SK-N-SH (cell line): ENCODE data around the gene MYOCOS. TPM values are rescaled to one million over a fixed set of nuclear protein-coding genes. Genes with fewer than 3 reads are reported as not detected.

Source experiments
- CTCF ChIA-PET: fragments of 300-600, 350-600 bp; formaldehyde crosslinking; extraction: SDS; loops from one replicate; lab custom pipeline; 2021; lab: Yijun Ruan, JAX
- POLR2A ChIA-PET: fragments of 350-600 bp; sonication (Branson Sonifier 250); formaldehyde crosslinking; extraction: SDS; loops from one replicate; lab custom pipeline; 2020; ENCODE audit warnings: antibody characterized with exemption, inconsistent platforms; lab: Yijun Ruan, JAX
- DNase-seq: peaks from one replicate; pipeline ENCODE4 v3.0.0; 2012
- H2AFZ ChIP-seq: fragments of 200-600 bp; sonication (generic); 2 replicates; pipeline ENCODE4 v1.8.1; 2016; ENCODE audit warnings: antibody characterized with exemption, mild to moderate bottlenecking, low read depth
- H3F3A ChIP-seq: fragments of 200-600 bp; sonication (generic); replicated peaks from 2 replicates; pipeline ENCODE3; 2016; ENCODE audit warnings: antibody characterized with exemption, mild to moderate bottlenecking; ENCODE audit not compliant: insufficient read depth
- H3K27ac ChIP-seq, 2 experiments: fragments of 200-500 bp in 1 of 2; fragments of 200-600 bp in 1 of 2; sonication (Bioruptor generic) in 1 of 2; sonication (generic), shearing (Covaris generic) in 1 of 2; 2 replicates each; pipeline versions ENCODE4 v1.5.1 to v1.6.1; 2014 to 2016; ENCODE audit warnings: low read depth in 2 of 2, inconsistent platforms in 1 of 2, low read length in 1 of 2, mild to moderate bottlenecking in 1 of 2, mixed read lengths in 1 of 2
- H3K27me3 ChIP-seq: fragments of 200-600 bp; sonication (generic), shearing (Covaris generic); 2 replicates; pipeline ENCODE4 v1.6.1; 2016; ENCODE audit warnings: mixed run types; ENCODE audit not compliant: insufficient read depth
- H3K36me3 ChIP-seq, 2 experiments: fragments of 200-500 bp in 1 of 2; fragments of 200-600 bp in 1 of 2; sonication (Bioruptor generic) in 1 of 2; sonication (generic) in 1 of 2; replicated peaks in 1 of 2; 2 replicates each; pipeline versions ENCODE3 to v1.5.1; 2014 to 2016; ENCODE audit warnings: low read length in 1 of 2, mild to moderate bottlenecking in 1 of 2; ENCODE audit not compliant: insufficient read depth in 2 of 2, control insufficient read depth in 1 of 2
- H3K4me1 ChIP-seq, 2 experiments: fragments of 200-500 bp in 1 of 2; fragments of 200-600 bp in 1 of 2; sonication (Bioruptor generic) in 1 of 2; sonication (generic), shearing (Covaris generic) in 1 of 2; 2 replicates each; pipeline versions ENCODE4 v1.5.1 to v1.6.1; 2014 to 2016; ENCODE audit warnings: low read depth in 1 of 2, low read length in 1 of 2, mixed run types in 1 of 2; ENCODE audit not compliant: insufficient read depth in 2 of 2, control insufficient read depth in 1 of 2
- H3K4me2 ChIP-seq: fragments of 200-600 bp; sonication (generic), shearing (Covaris generic); 2 replicates; pipeline ENCODE4 v1.6.1; 2017; ENCODE audit warnings: mixed run types
- H3K4me3 ChIP-seq, 2 experiments: fragments of 200-500 bp in 1 of 2; fragments of 200-600 bp in 1 of 2; sonication (Bioruptor generic) in 1 of 2; sonication (generic), shearing (Covaris generic) in 1 of 2; 2 replicates each; pipeline versions ENCODE4 v1.5.1 to v1.8.1; 2014 to 2016; ENCODE audit warnings: low read depth in 2 of 2, inconsistent platforms in 1 of 2, low read length in 1 of 2, mild to moderate bottlenecking in 1 of 2, mixed read lengths in 1 of 2, moderate library complexity in 1 of 2
- H3K79me2 ChIP-seq: fragments of 200-600 bp; sonication (generic); 2 replicates; pipeline ENCODE4 v1.8.1; 2017; ENCODE audit warnings: mild to moderate bottlenecking; ENCODE audit not compliant: insufficient read depth
- H3K9ac ChIP-seq: fragments of 200-600 bp; sonication (generic); 2 replicates; pipeline ENCODE4 v1.6.1; 2017; ENCODE audit warnings: mixed run types
- H3K9me2 ChIP-seq: fragments of 200-600 bp; sonication (generic); 2 replicates; pipeline ENCODE4 v1.6.1; 2017; ENCODE audit warnings: mixed run types
- H3K9me3 ChIP-seq: fragments of 200-600 bp; sonication (generic); 2 replicates; pipeline ENCODE4 v1.6.1; 2017; ENCODE audit warnings: mixed run types, mild to moderate bottlenecking, moderate library complexity
- H4K20me1 ChIP-seq: fragments of 200-600 bp; sonication (generic); 2 replicates; pipeline ENCODE4 v1.6.1; 2017; ENCODE audit warnings: mild to moderate bottlenecking, mixed run types; ENCODE audit not compliant: insufficient read depth
- CHD2 ChIP-seq: fragments of 150-350 bp; IDR thresholded peaks from 2 replicates; pipeline ENCODE4 v1.6.1; 2018; ENCODE audit warnings: low read length; ENCODE audit not compliant: partially characterized antibody
- FOXM1 ChIP-seq: IDR thresholded peaks from 2 replicates; pipeline ENCODE4 v1.4.0; 2012; ENCODE audit warnings: low read depth, mild to moderate bottlenecking
- GABPA ChIP-seq: IDR thresholded peaks from 2 replicates; pipeline ENCODE4 v1.4.0; 2012; ENCODE audit warnings: low read depth, mild to moderate bottlenecking
- GATA2 ChIP-seq: sonication (generic); formaldehyde crosslinking; IDR thresholded peaks from 2 replicates; pipeline ENCODE4 v1.5.0; 2020; ENCODE audit warnings: mild to moderate bottlenecking, missing genetic modification reagents
- NRF1 ChIP-seq: IDR thresholded peaks from 2 replicates; pipeline ENCODE4 v1.6.1; 2012; ENCODE audit warnings: low read depth, mild to moderate bottlenecking, low read length
- RAD21 ChIP-seq: IDR thresholded peaks from 2 replicates; pipeline ENCODE4 v1.6.1; 2012; ENCODE audit warnings: mild to moderate bottlenecking, low read length
- REST ChIP-seq: IDR thresholded peaks from 2 replicates; pipeline ENCODE4 v1.6.1; 2012; ENCODE audit warnings: mild to moderate bottlenecking, low read depth, low read length, moderate library complexity
- SIN3A ChIP-seq: IDR thresholded peaks from 2 replicates; pipeline ENCODE4 v1.6.1; 2012; ENCODE audit warnings: low read depth, mild to moderate bottlenecking, low read length, moderate library complexity, borderline replicate concordance
- TAF1 ChIP-seq: IDR thresholded peaks from 2 replicates; pipeline ENCODE4 v1.6.1; 2012; ENCODE audit warnings: low read depth, mild to moderate bottlenecking, low read length, moderate library complexity, borderline replicate concordance
- TCF12 ChIP-seq: IDR thresholded peaks from 2 replicates; pipeline ENCODE4 v1.4.0; 2012
- TEAD4 ChIP-seq: IDR thresholded peaks from 2 replicates; pipeline ENCODE4 v1.4.0; 2012; ENCODE audit warnings: mild to moderate bottlenecking, borderline replicate concordance; ENCODE audit not compliant: insufficient read depth
- USF1 ChIP-seq: IDR thresholded peaks from 2 replicates; pipeline ENCODE4 v1.4.0; 2012; ENCODE audit warnings: low read depth, borderline replicate concordance
- USF2 ChIP-seq: fragments of 150-350 bp; IDR thresholded peaks from 2 replicates; pipeline ENCODE4 v1.6.1; 2017; ENCODE audit warnings: antibody characterized with exemption, low read length, low read depth, borderline replicate concordance
- ZBTB33 ChIP-seq: IDR thresholded peaks from 2 replicates; pipeline ENCODE4 v1.4.0; 2012; ENCODE audit warnings: low read depth, borderline replicate concordance
- WGBS: methylation state at CpG from one replicate; pipeline ENCODE4 v1.1.6; 2017; ENCODE audit warnings: low lambda C conversion rate; 5-methylcytosine and 5-hydroxymethylcytosine counted together
- polyA plus RNA-seq, 3 experiments: library from polyadenylated mRNA; depleted of rRNA; stranded (reverse); fragments of >200 nt; gene quantifications; 2 replicates each; pipeline ENCODE4 v1.2.3, GENCODE V29; 2012

The MYOCOS gene
- polyA plus RNA-seq, 1 of the 3 experiments (the other 2 are of a cell fraction) = not detected

GRCh38 chr1:171668372-171668771, 46.3 kb downstream of the MYOCOS start:
- H3K36me3 ChIP-seq = no peaks in the 10 kb centered on the region
- POLR2A ChIA-PET = no interaction called here
- no peak overlapping the region for H3K4me3 ChIP-seq
- H4K20me1 ChIP-seq = no peaks in the 10 kb centered on the region
- H3K9me2 ChIP-seq = no peaks in the 10 kb centered on the region
- H3K9me3 ChIP-seq = no peaks in the 10 kb centered on the region
- H3K4me1 ChIP-seq = no peaks in the 10 kb centered on the region
- no peaks in the 10 kb centered on the region for H3F3A ChIP-seq
- H3K4me2 ChIP-seq = no peak overlapping the region
- WGBS = 52% methylated on average over 5 of the region's 5 CpGs
- H2AFZ ChIP-seq = no peak overlapping the region
- no peak for TF ChIP-seq GATA2 (CRISPR knock-in tag)
- no peak for TF ChIP-seq GABPA
- no peak for TF ChIP-seq NRF1
- no peak for TF ChIP-seq RAD21
- TF ChIP-seq USF1 = no peak
- TF ChIP-seq SIN3A = no peak
- TF ChIP-seq USF2 = no peak
- TF ChIP-seq TEAD4 = no peak
- TF ChIP-seq FOXM1 = no peak
- no peak for TF ChIP-seq TCF12
- TF ChIP-seq TAF1 = no peak
- no peak for TF ChIP-seq ZBTB33
- TF ChIP-seq REST = no peak
- no peak for TF ChIP-seq CHD2
- TF ChIP-seq, all 33 proteins: peak for 0
- H3K27ac ChIP-seq = no peak overlapping the region
- DNase-seq = no peak
- CTCF ChIA-PET = interaction anchor here (1.5 to 1.8 kb wide), 3 partner anchors 12 to 23 kb away, joined by 4 to 6 read pairs (median 4); no protein-coding TSS in a partner anchor
- H3K79me2 ChIP-seq = no peaks in the 10 kb centered on the region
- no peak overlapping the region for H3K9ac ChIP-seq
- H3K27me3 ChIP-seq = peaks cover 17% of the 10 kb centered on the region; the same call in 1 of the 2 replicates
